Measurements from ENCODE around the gene TMEM165. TPM values are rescaled to one million over a fixed set of nuclear protein-coding genes. Genes with fewer than 3 reads are reported as not detected.

The TMEM165 gene
- total and polyA plus RNA-seq, 9 of the 15 experiments (the other 6 are each of a cell fraction or from before 2014, with no cell fraction given), result 21.3 to 145 (median 96.8) TPM

DNA sequence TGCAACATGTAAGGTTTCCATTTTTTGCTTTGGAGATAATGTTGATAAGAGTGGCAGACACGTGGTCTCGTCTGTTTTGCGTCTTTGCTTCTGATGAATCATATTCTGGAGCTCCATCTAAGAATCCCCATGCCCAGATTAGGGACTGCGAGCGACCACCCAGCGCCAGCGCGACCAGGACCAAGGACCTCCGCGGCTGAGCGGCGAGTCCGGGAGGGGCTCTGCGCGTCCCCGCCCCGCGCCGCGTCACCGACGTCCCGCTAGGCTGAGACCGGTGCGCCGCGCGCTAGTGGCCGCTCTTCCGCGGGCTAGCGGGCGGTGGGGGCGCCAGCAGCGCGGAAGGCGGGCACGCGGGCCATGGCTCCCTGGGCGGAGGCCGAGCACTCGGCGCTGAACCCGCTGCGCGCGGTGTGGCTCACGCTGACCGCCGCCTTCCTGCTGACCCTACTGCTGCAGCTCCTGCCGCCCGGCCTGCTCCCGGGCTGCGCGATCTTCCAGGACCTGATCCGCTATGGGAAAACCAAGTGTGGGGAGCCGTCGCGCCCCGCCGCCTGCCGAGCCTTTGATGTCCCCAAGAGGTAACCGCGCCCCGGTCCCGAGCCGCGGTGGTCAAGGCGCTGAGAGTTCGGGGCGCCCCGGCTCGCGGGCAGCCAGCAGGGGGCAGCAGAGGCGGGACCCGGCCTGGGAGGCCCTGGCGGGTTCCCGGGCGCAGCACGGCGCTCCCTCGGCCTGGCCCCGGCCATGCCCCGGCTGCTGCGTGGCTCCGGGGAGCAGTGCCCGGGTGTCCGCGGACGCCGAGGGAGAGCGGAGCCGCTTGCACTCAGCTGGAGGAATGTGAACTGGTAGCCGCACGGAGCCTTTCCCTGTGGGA lies 49.5 kb upstream of the TMEM165 start, which contains the start of gene SRD5A3 (continued):
- TF ChIP-seq PHF20 (IDR thresholded peaks at IDR 0.05; ENCODE audit: partially characterized antibody) (no peak), ETS2 (tag; IDR thresholded peaks at IDR 0.05; ENCODE audit: borderline replicate concordance, poor library complexity, severe bottlenecking) (no peak), TSC22D4 (tag; IDR thresholded peaks at IDR 0.05) (no peak), ZNF354B (CRISPR knock-in tag; IDR thresholded peaks at IDR 0.05) (no peak), ZNF764 (CRISPR knock-in tag; IDR thresholded peaks at IDR 0.05; ENCODE audit: low read depth) (no peak; the same call in 1 of the 2 replicates), BCL6 (CRISPR knock-in tag; IDR thresholded peaks at IDR 0.05) (no peak), SMARCC2 (IDR thresholded peaks at IDR 0.05; ENCODE audit: low read depth) (no peak; the same call in 1 of the 2 replicates), FOXA3 (CRISPR knock-in tag; conservative IDR thresholded peaks at IDR 0.05 in 1 of 2, IDR thresholded peaks at IDR 0.05 in 1 of 2) (no peak)
- TF ChIP-seq, protein P1, sequence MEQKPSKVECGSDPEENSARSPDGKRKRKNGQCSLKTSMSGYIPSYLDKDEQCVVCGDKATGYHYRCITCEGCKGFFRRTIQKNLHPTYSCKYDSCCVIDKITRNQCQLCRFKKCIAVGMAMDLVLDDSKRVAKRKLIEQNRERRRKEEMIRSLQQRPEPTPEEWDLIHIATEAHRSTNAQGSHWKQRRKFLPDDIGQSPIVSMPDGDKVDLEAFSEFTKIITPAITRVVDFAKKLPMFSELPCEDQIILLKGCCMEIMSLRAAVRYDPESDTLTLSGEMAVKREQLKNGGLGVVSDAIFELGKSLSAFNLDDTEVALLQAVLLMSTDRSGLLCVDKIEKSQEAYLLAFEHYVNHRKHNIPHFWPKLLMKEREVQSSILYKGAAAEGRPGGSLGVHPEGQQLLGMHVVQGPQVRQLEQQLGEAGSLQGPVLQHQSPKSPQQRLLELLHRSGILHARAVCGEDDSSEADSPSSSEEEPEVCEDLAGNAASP (IDR thresholded peaks at IDR 0.05), result no peak
- TF ChIP-seq, protein P2, sequence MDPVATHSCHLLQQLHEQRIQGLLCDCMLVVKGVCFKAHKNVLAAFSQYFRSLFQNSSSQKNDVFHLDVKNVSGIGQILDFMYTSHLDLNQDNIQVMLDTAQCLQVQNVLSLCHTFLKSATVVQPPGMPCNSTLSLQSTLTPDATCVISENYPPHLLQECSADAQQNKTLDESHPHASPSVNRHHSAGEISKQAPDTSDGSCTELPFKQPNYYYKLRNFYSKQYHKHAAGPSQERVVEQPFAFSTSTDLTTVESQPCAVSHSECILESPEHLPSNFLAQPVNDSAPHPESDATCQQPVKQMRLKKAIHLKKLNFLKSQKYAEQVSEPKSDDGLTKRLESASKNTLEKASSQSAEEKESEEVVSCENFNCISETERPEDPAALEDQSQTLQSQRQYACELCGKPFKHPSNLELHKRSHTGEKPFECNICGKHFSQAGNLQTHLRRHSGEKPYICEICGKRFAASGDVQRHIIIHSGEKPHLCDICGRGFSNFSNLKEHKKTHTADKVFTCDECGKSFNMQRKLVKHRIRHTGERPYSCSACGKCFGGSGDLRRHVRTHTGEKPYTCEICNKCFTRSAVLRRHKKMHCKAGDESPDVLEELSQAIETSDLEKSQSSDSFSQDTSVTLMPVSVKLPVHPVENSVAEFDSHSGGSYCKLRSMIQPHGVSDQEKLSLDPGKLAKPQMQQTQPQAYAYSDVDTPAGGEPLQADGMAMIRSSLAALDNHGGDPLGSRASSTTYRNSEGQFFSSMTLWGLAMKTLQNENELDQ (CRISPR knock-in tag; IDR thresholded peaks at IDR 0.05; ENCODE audit: borderline replicate concordance), result no peak
- TF ChIP-seq, protein P3, sequence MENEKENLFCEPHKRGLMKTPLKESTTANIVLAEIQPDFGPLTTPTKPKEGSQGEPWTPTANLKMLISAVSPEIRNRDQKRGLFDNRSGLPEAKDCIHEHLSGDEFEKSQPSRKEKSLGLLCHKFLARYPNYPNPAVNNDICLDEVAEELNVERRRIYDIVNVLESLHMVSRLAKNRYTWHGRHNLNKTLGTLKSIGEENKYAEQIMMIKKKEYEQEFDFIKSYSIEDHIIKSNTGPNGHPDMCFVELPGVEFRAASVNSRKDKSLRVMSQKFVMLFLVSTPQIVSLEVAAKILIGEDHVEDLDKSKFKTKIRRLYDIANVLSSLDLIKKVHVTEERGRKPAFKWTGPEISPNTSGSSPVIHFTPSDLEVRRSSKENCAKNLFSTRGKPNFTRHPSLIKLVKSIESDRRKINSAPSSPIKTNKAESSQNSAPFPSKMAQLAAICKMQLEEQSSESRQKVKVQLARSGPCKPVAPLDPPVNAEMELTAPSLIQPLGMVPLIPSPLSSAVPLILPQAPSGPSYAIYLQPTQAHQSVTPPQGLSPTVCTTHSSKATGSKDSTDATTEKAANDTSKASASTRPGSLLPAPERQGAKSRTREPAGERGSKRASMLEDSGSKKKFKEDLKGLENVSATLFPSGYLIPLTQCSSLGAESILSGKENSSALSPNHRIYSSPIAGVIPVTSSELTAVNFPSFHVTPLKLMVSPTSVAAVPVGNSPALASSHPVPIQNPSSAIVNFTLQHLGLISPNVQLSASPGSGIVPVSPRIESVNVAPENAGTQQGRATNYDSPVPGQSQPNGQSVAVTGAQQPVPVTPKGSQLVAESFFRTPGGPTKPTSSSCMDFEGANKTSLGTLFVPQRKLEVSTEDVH (IDR thresholded peaks at IDR 0.05; ENCODE audit: low read depth, partially characterized antibody), result peak; percentile 49
- TF ChIP-seq, protein P4, sequence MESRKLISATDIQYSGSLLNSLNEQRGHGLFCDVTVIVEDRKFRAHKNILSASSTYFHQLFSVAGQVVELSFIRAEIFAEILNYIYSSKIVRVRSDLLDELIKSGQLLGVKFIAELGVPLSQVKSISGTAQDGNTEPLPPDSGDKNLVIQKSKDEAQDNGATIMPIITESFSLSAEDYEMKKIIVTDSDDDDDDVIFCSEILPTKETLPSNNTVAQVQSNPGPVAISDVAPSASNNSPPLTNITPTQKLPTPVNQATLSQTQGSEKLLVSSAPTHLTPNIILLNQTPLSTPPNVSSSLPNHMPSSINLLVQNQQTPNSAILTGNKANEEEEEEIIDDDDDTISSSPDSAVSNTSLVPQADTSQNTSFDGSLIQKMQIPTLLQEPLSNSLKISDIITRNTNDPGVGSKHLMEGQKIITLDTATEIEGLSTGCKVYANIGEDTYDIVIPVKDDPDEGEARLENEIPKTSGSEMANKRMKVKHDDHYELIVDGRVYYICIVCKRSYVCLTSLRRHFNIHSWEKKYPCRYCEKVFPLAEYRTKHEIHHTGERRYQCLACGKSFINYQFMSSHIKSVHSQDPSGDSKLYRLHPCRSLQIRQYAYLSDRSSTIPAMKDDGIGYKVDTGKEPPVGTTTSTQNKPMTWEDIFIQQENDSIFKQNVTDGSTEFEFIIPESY (CRISPR knock-in tag; IDR thresholded peaks at IDR 0.05), result peak; percentile 74; the same call in 1 of the 2 replicates
- TF ChIP-seq, protein P5, sequence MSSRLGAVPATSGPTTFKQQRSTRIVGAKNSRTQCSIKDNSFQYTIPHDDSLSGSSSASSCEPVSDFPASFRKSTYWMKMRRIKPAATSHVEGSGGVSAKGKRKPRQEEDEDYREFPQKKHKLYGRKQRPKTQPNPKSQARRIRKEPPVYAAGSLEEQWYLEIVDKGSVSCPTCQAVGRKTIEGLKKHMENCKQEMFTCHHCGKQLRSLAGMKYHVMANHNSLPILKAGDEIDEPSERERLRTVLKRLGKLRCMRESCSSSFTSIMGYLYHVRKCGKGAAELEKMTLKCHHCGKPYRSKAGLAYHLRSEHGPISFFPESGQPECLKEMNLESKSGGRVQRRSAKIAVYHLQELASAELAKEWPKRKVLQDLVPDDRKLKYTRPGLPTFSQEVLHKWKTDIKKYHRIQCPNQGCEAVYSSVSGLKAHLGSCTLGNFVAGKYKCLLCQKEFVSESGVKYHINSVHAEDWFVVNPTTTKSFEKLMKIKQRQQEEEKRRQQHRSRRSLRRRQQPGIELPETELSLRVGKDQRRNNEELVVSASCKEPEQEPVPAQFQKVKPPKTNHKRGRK (tag; IDR thresholded peaks at IDR 0.05), result no peak
